ENCODE measurements around the gene RAB11FIP4.

Gene RAB11FIP4

GRCh38 chr17:31508288-31509094 is 117.0 kb downstream of the RAB11FIP4 start:
- DNase-seq (ENCODE audit: low read depth) = peak; percentile 65

- DNase-seq (ENCODE audit: low read depth) = no peak
Measured at GRCh38 chr17:31509095-31509804, 117.8 kb downstream of the RAB11FIP4 start.

GRCh38 chr17:31509805-31510177 is 118.3 kb downstream of the RAB11FIP4 start:
- no peak for DNase-seq (ENCODE audit: low read depth)

GRCh38 chr17:31510308-31511194 is 119.1 kb downstream of the RAB11FIP4 start:
- DNase-seq (ENCODE audit: low read depth) = no peak

GRCh38 chr17:31511195-31511578 is 119.7 kb downstream of the RAB11FIP4 start:
- no peak for DNase-seq (ENCODE audit: low read depth)

GRCh38 chr17:31511580-31511979 is 120.1 kb downstream of the RAB11FIP4 start:
- DNase-seq (ENCODE audit: low read depth) = no peak

- DNase-seq (ENCODE audit: low read depth) = no peak
Measured at GRCh38 chr17:31512104-31512740, 120.7 kb downstream of the RAB11FIP4 start.

GRCh38 chr17:31512796-31513195 is 121.3 kb downstream of the RAB11FIP4 start:
- no peak for DNase-seq (ENCODE audit: low read depth)

- DNase-seq (ENCODE audit: low read depth) = no peak
Measured at GRCh38 chr17:31513731-31514427, 122.4 kb downstream of the RAB11FIP4 start.

GRCh38 chr17:31515267-31515666 is 123.8 kb downstream of the RAB11FIP4 start:
- no peak for DNase-seq (ENCODE audit: low read depth)

GRCh38 chr17:31517524-31517923 is 126.0 kb downstream of the RAB11FIP4 start:
- DNase-seq (ENCODE audit: low read depth) = no peak

GRCh38 chr17:31518478-31518877 is 127.0 kb downstream of the RAB11FIP4 start:
- no peak for DNase-seq (ENCODE audit: low read depth)

- no peak for DNase-seq (ENCODE audit: low read depth)
Measured at GRCh38 chr17:31521632-31522283, 130.3 kb downstream of the RAB11FIP4 start.

GRCh38 chr17:31522284-31522931 is 130.9 kb downstream of the RAB11FIP4 start:
- DNase-seq (ENCODE audit: low read depth) = no peak

GRCh38 chr17:31522987-31523495 is 131.6 kb downstream of the RAB11FIP4 start:
- DNase-seq (ENCODE audit: low read depth) = no peak

- DNase-seq (ENCODE audit: low read depth) = no peak
Measured at GRCh38 chr17:31523862-31524730, 132.6 kb downstream of the RAB11FIP4 start.

- DNase-seq (ENCODE audit: low read depth) = peak; percentile 58
Measured at GRCh38 chr17:31524926-31525800, 133.7 kb downstream of the RAB11FIP4 start.
